Measurements from ENCODE around the gene LCTL.

LCTL gene

GRCh38 chr15:66565741-66566144 is at the start of gene LCTL:
Gene LCTL (minus strand): TSS chr15:66565998. CDS start chr15:66565365, 633 bp downstream.
- DNase-seq, result peak; percentile 29

GRCh38 chr15:66614951-66615760 is 49.4 kb upstream of the LCTL start:
- DNase-seq, result peak; percentile 1

- no peak for DNase-seq
Observed at GRCh38 chr15:66614456-66614855, 48.7 kb upstream of the LCTL start.

- no peak for DNase-seq
Observed at GRCh38 chr15:66613743-66614142, 47.9 kb upstream of the LCTL start.

- peak; percentile 38 for DNase-seq
Observed at GRCh38 chr15:66611257-66612053, 45.7 kb upstream of the LCTL start.

- no peak for DNase-seq
Observed at GRCh38 chr15:66609876-66610275, 44.1 kb upstream of the LCTL start.

GRCh38 chr15:66608881-66609280 is 43.1 kb upstream of the LCTL start:
- DNase-seq, result no peak

GRCh38 chr15:66608159-66608558 is 42.4 kb upstream of the LCTL start:
- no peak for DNase-seq

GRCh38 chr15:66603301-66604179 is 37.7 kb upstream of the LCTL start:
- DNase-seq, result peak; percentile 61

- DNase-seq, result no peak
Observed at GRCh38 chr15:66601521-66601920, 35.7 kb upstream of the LCTL start.

GRCh38 chr15:66600240-66600627 is 34.4 kb upstream of the LCTL start:
- no peak for DNase-seq

- DNase-seq, result no peak
Observed at GRCh38 chr15:66599536-66600239, 33.9 kb upstream of the LCTL start.

GRCh38 chr15:66598095-66598815 is 32.5 kb upstream of the LCTL start:
- no peak for DNase-seq

GRCh38 chr15:66595931-66596545 is 30.2 kb upstream of the LCTL start:
- DNase-seq, result no peak

- DNase-seq, result no peak
Observed at GRCh38 chr15:66595332-66595731, 29.5 kb upstream of the LCTL start.

GRCh38 chr15:66594836-66595235 is 29.0 kb upstream of the LCTL start:
- no peak for DNase-seq

GRCh38 chr15:66594344-66594743 is 28.5 kb upstream of the LCTL start:
- no peak for DNase-seq

- no peak for DNase-seq
Observed at GRCh38 chr15:66593219-66593780, 27.5 kb upstream of the LCTL start.

- DNase-seq, result no peak
Observed at GRCh38 chr15:66592505-66593218, 26.9 kb upstream of the LCTL start.

- DNase-seq, result no peak
Observed at GRCh38 chr15:66591322-66591862, 25.6 kb upstream of the LCTL start.

Measured in midbrain (tissue), 1 donor.